ENCODE data around the gene AGTRAP.

The AGTRAP gene

GRCh38 chr1:11800391-11800755, 64.4 kb downstream of the AGTRAP start:
- DNase-seq (ENCODE audit: low spot score): no peak

Data from RKO (cell line).